Kidney epithelial cell (primary cell): ENCODE data around the gene DLAT. TPM values are rescaled to one million over a fixed set of nuclear protein-coding genes. Genes with fewer than 3 reads are reported as not detected.

Experiments
- DNase-seq: peaks from one replicate; pipeline ENCODE4 v3.0.0-alpha.2; 2010; ENCODE audit warnings: low read depth
- H3K27me3 ChIP-seq: 2 replicates; pipeline ENCODE4 v1.6.0; 2011; ENCODE audit warnings: low read length; ENCODE audit not compliant: control insufficient read depth, insufficient read depth
- H3K36me3 ChIP-seq: 2 replicates; pipeline ENCODE4 v1.5.1; 2011; ENCODE audit warnings: low read length; ENCODE audit not compliant: control insufficient read depth, insufficient read depth
- H3K4me3 ChIP-seq: 2 replicates; pipeline ENCODE4 v1.5.1; 2011; ENCODE audit warnings: low read depth, mild to moderate bottlenecking, control low read depth, low read length
- CTCF ChIP-seq: IDR thresholded peaks from 2 replicates; pipeline ENCODE4 v1.5.1; 2011; ENCODE audit warnings: mild to moderate bottlenecking, moderate library complexity, low read length, control low read depth, inconsistent platforms; ENCODE audit not compliant: insufficient read depth, poor library complexity, severe bottlenecking
- total RNA-seq: library from RNA; depleted of rRNA; stranded (reverse); fragments of >200 nt; gene quantifications from 2 replicates; pipeline ENCODE4 v1.2.3, GENCODE V29; 2015

Gene DLAT
- total RNA-seq, 1 donor from 2014 or later = 33.4 TPM

GRCh38 chr11:112012874-112013273 is 12.3 kb upstream of the DLAT start:
- Histone ChIP-seq H3K4me3 (no peak overlapping the region), H3K36me3 (no peaks in the 10 kb centered on the region), H3K27me3 (no peaks in the 10 kb centered on the region)
- no peak for DNase-seq
- TF ChIP-seq CTCF = no peak

GRCh38 chr11:112013497-112014164 is 11.6 kb upstream of the DLAT start:
- no peaks in the 10 kb centered on the region for H3K27me3 ChIP-seq
- no peaks in the 10 kb centered on the region for H3K36me3 ChIP-seq
- DNase-seq = no peak
- no peak for TF ChIP-seq CTCF
- H3K4me3 ChIP-seq = no peak overlapping the region

GRCh38 chr11:112016088-112016764 is 9.0 kb upstream of the DLAT start:
- DNase-seq = no peak
- H3K4me3 ChIP-seq = no peak overlapping the region
- no peaks in the 10 kb centered on the region for H3K36me3 ChIP-seq
- TF ChIP-seq CTCF = no peak
- H3K27me3 ChIP-seq = no peaks in the 10 kb centered on the region

- no peak for DNase-seq
- no peak for TF ChIP-seq CTCF
Observed at GRCh38 chr11:112016765-112017376, 8.3 kb upstream of the DLAT start.

DNA sequence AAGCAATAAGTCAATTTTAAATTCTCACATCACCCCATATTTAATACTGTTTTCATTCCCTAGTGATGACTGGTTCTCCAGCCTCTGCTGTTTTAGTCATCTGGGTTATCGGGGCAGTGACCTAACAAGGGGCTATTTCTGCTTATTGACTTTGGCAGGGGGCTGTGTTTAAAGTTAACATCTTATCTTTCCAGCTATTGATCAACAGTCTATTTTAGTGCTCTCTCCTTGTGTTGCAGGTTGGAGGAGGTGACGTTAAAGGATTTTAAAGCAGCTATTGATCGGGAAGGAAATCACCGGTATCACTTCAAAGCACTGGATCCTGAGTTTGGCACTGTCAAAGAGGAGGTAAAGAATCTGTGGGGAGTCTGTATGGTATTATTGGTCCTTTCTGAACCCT is 7.7 kb upstream of the DLAT start:
- no peak for TF ChIP-seq CTCF
- no peak for DNase-seq
- Histone ChIP-seq H3K27me3 (no peaks in the 10 kb centered on the region), H3K4me3 (no peak overlapping the region), H3K36me3 (no peaks in the 10 kb centered on the region)

More at GRCh38 chr11:112016765-112017376, 8.3 kb upstream of the DLAT start:
- Histone ChIP-seq H3K4me3 (no peak overlapping the region), H3K36me3 (no peaks in the 10 kb centered on the region), H3K27me3 (no peaks in the 10 kb centered on the region)
